BJ (cell line): ENCODE measurements around the gene DLK1. TPM values are rescaled to one million over a fixed set of nuclear protein-coding genes. Genes with fewer than 3 reads are reported as not detected.

ENCODE experiments used
- CTCF ChIA-PET: fragments of 350-600 bp; formaldehyde crosslinking; extraction: SDS; loops from one replicate; lab custom pipeline; 2021; ENCODE audit warnings: antibody characterized with exemption, inconsistent platforms; lab: Yijun Ruan, JAX
- POLR2A ChIA-PET: fragments of 300-600 bp; sonication (Branson Sonifier 250); formaldehyde crosslinking; extraction: SDS; loops from one replicate; lab custom pipeline; 2021; ENCODE audit warnings: antibody characterized with exemption; lab: Charles Lee
- DNase-seq: peaks from one replicate; pipeline ENCODE4 v3.0.0-alpha.2; 2011; ENCODE audit warnings: low read depth
- H3K27me3 ChIP-seq: 2 replicates; pipeline ENCODE4 v1.6.0; 2011; ENCODE audit warnings: low read length; ENCODE audit not compliant: control insufficient read depth, insufficient read depth
- H3K36me3 ChIP-seq: 2 replicates; pipeline ENCODE4 v1.5.1; 2011; ENCODE audit warnings: low read length; ENCODE audit not compliant: control insufficient read depth, insufficient read depth
- H3K4me3 ChIP-seq: 2 replicates; pipeline ENCODE4 v1.5.1; 2011; ENCODE audit warnings: low read depth, mild to moderate bottlenecking, control low read depth, low read length
- polyA plus RNA-seq: library from polyadenylated mRNA; depleted of rRNA; stranded (reverse); fragments of >200 nt; gene quantifications from 2 replicates; pipeline ENCODE4 v1.2.3, GENCODE V29; 2011
- TF ChIP-seq, protein P1 (sequence below): IDR thresholded peaks from 2 replicates; pipeline ENCODE4 v1.5.1; 2011; ENCODE audit warnings: low read depth, mild to moderate bottlenecking, control low read depth, inconsistent platforms, low read length, moderate library complexity; ENCODE audit not compliant: insufficient read depth

DLK1 gene
- polyA plus RNA-seq, 1 experiment, result not detected

DNA sequence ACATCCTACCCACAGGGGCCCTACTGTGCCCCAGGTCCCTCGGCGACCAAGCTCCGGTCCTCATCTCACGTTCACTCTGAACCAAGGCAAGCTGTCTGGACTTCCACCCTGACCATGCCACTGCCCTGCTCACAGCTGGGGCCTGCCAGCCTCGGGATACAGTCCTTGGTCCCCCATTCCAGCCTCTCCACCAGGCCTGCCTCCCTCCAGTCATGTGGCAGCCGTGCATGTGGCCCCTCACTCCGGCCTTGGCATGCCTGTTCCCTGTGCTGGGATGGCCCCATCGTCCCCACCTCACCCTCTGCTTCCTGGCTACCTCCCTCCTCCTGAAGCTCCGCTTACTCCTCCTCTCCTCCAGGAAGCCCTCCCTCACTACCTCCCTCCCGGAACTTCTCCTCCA lies 38.6 kb upstream of the DLK1 start:
- Histone ChIP-seq H3K27me3 (peaks cover 7% of the 10 kb centered on the region), H3K36me3 (no peaks in the 10 kb centered on the region), H3K4me3 (no peak overlapping the region)
- POLR2A ChIA-PET, result no interaction called here
- CTCF ChIA-PET, result interaction anchor here (1.1 to 1.6 kb wide), 2 partner anchors 8 to 12 kb away, joined by 3 to 5 read pairs; no protein-coding TSS in a partner anchor
- DNase-seq, result no peak
- TF ChIP-seq, protein P1, sequence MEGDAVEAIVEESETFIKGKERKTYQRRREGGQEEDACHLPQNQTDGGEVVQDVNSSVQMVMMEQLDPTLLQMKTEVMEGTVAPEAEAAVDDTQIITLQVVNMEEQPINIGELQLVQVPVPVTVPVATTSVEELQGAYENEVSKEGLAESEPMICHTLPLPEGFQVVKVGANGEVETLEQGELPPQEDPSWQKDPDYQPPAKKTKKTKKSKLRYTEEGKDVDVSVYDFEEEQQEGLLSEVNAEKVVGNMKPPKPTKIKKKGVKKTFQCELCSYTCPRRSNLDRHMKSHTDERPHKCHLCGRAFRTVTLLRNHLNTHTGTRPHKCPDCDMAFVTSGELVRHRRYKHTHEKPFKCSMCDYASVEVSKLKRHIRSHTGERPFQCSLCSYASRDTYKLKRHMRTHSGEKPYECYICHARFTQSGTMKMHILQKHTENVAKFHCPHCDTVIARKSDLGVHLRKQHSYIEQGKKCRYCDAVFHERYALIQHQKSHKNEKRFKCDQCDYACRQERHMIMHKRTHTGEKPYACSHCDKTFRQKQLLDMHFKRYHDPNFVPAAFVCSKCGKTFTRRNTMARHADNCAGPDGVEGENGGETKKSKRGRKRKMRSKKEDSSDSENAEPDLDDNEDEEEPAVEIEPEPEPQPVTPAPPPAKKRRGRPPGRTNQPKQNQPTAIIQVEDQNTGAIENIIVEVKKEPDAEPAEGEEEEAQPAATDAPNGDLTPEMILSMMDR, result no peak

DNA sequence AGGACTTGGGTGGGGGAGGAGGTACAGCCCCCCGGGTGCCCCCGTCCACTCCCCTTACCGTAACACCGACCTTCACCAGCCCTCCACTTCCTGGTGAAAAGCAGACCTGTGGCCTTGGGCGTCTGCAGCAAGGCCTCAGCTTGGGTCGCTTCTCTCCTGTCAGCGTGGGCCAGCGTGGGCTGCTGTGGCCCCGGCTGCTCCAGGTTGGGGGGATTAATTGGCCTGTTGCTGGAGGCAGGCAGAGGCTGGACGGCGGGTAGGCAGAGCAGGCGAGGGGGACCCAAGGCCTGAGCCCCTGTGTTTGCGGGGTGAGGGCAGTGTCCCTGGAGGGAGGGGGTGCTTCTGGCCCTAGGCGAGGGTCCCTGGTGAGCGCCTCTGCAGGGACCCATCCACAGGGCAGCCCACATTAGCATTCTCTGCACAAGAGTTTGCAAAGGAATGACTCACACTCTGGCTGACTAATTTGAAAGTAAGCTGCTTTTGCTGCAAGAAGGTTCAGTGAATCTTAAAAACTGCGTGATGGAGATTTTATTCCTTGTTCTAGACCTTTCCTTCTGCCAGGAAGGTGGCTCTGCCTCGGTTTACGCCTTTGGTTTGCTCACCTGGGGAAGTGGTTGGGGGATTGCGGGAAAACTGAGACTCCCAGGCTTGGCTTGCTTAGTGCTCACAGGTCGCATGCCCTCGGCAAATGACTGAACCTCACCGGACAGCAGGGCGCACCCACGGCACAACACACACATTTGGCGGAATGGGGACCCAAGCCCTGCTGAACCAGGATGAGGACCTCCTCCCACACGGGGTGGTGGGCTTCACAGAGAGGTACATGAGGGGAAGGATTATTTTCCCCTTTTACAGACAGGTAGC lies 37.9 kb upstream of the DLK1 start:
- Histone ChIP-seq H3K36me3 (no peaks in the 10 kb centered on the region), H3K27me3 (peaks cover 4% of the 10 kb centered on the region), H3K4me3 (no peak overlapping the region)
- ChIA-PET POLR2A (no interaction called here), CTCF (interaction anchor here (0.7 to 1.6 kb wide), 3 partner anchors 9 to 11 kb away, joined by 3 to 5 read pairs (median 3); no protein-coding TSS in a partner anchor)
- TF ChIP-seq, protein P1, result no peak
- DNase-seq, result no peak

DNA sequence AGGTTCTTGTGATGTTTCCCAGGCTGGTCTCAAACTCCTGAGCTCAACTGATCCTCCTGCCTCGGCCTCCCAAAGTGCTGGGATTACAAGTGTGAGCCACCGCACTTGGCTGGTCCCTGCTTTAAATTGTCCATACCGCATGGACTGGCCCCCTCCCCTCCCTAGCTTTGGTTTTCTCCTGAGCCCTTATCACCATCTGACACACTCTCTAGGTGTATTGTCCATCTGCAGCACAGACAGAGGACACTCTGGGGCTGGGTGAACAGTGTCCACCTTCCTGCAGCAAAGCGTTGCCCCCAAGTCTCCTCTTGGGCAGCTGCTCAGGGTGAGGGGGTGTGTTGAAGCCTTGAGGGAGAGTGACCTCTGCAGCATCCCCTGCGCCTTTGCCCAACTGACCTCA lies 36.0 kb upstream of the DLK1 start:
- H3K27me3 ChIP-seq, result no peaks in the 10 kb centered on the region; the same call in 1 of the 2 replicates
- no peak overlapping the region for H3K4me3 ChIP-seq
- TF ChIP-seq, protein P1, result no peak
- CTCF ChIA-PET, result no interaction called here
- no peaks in the 10 kb centered on the region for H3K36me3 ChIP-seq
- no peak for DNase-seq
- POLR2A ChIA-PET, result no interaction called here

DNA sequence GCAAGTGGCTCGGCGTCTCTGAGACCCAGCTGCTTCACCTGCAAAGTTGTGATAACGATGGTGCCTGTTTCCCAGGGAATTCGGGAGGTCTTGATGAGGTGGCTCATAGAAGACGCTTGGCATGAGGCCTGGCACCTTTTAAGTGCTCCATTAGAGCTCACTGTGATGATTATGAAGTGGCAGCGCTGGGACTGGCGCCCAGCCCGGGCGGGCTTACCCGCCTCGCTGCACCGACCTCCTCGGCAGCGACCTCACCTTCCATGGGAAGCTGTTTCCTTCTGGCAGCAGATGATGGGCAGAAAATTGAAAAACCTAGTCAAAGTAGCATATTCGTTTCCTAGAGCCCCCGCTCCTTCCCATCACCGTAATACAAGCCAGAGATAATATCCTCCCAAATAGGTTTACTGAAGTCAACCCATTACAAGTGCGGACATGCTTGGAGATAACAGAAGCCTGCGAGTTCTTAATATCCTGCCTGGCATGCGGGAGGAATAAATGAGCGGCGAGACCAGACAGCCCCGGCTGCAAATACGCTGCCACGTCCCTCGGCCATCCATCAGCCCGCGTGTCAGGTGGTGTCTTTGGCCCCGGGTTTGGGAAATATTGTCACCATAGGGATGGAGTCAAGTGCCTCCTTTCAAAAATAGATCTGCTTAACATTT lies 35.2 kb upstream of the DLK1 start:
- ChIA-PET CTCF (no interaction called here), POLR2A (no interaction called here)
- TF ChIP-seq, protein P1, result no peak

DNA sequence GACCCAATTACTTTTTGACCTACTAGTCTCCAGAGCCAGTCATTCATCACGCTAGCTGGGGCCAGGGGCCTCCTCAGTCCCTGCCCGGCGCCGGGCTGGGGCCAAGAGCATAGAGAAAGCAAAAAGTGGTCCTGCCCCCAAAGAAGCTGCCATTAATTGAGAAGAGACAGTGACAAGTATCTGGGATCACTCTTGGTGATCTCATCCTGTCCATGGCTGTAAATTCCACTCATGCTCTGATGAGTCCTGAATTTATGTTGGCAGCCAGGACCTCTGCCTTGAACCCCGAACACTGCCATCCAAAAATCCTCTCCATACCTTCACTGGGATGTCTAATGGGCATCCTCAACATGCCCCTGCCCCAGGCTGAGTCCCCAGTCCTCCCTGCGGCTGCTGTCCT lies 34.4 kb upstream of the DLK1 start:
- ChIA-PET CTCF (interaction anchor here (1.8 kb wide), 1 partner anchor 46 kb away, joined by 5 read pairs; no protein-coding TSS in a partner anchor), POLR2A (no interaction called here)
- no peak overlapping the region for H3K4me3 ChIP-seq
- no peaks in the 10 kb centered on the region for H3K36me3 ChIP-seq
- TF ChIP-seq, protein P1, result no peak
- H3K27me3 ChIP-seq, result no peaks in the 10 kb centered on the region; the same call in 1 of the 2 replicates
- DNase-seq, result no peak

More for the DNA sequence above, 35.2 kb upstream of the DLK1 start:
- no peak for DNase-seq
- Histone ChIP-seq H3K36me3 (no peaks in the 10 kb centered on the region), H3K4me3 (no peak overlapping the region), H3K27me3 (no peaks in the 10 kb centered on the region; the same call in 1 of the 2 replicates)
